Endothelial cell of coronary artery (primary cell): ENCODE results near the gene NELL2. TPM values are rescaled to one million over a fixed set of nuclear protein-coding genes. Genes with fewer than 3 reads are reported as not detected.

Experiments used
- total RNA-seq: library from RNA; depleted of rRNA; stranded (reverse); fragments of >200 nt; gene quantifications from 2 replicates; pipeline ENCODE4 v1.2.3, GENCODE V29; 2014

NELL2 gene
- 0.18 TPM in 1 of 2 replicates, not detected in the other for total RNA-seq

DNA sequence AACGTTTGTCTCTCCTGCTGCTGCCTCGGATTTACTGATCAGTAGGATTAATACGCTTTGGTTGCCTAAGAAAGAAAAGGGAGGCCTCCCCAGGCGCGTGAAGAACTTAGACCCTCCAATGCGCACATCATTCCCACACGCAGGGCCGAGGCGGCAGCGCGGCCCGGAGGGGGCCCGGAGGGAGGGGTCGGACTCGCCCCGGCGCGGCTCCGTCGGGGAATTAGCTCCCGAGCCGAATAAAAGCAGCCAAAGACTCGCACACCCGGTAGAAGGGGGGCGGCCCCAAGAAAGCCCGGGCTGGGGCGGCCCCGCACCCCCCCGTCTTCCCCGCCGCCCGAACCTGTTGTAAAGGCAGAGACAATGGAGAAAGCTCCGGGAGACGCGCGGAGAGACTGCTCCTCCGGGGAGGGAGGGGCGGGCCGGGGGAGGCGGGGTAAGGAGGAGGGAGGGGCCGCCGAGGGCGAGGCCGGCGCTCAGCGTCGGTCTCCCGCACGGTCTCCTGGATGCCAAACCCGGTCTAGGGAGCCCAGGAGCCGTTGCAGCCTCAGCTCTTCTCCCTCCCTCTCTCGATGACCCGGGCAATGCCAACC is at the start of gene NELL2:
Gene NELL2 (minus strand): TSS at position 362 of the 590 bp plus-strand sequence. CDS start 446 bp downstream, outside the sequence.

Other genes starting within 250 kb of the NELL2 start
- not detected in 2 replicates for gene DBX2, start 174.8 kb upstream of the NELL2 start, total RNA-seq